Epidermal melanocyte (primary cell): ENCODE measurements around the gene WDTC1.

Experiments used
- DNase-seq: peaks from one replicate; pipeline ENCODE4 v3.0.0; 2011; ENCODE audit warnings: low spot score; ENCODE audit not compliant: insufficient read length

Gene WDTC1

DNA sequence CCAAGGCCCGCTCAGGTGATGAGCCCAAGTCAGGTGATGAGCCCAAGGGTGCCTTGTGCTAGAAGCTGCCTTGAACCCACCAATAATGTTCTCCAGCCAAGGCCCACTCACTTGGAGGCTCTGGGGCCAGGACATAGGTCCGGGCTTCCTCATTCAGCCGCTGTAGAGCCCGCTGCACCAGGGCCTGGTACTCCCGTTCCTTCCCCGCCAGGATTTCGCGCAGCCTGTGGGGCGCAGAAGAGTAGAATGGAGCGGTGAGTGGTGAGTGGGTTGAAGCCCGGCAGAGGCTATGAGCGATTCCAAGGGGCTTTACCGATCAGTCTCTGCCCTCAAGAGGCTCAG lies 121.8 kb downstream of the WDTC1 start:
- DNase-seq: no peak

DNA sequence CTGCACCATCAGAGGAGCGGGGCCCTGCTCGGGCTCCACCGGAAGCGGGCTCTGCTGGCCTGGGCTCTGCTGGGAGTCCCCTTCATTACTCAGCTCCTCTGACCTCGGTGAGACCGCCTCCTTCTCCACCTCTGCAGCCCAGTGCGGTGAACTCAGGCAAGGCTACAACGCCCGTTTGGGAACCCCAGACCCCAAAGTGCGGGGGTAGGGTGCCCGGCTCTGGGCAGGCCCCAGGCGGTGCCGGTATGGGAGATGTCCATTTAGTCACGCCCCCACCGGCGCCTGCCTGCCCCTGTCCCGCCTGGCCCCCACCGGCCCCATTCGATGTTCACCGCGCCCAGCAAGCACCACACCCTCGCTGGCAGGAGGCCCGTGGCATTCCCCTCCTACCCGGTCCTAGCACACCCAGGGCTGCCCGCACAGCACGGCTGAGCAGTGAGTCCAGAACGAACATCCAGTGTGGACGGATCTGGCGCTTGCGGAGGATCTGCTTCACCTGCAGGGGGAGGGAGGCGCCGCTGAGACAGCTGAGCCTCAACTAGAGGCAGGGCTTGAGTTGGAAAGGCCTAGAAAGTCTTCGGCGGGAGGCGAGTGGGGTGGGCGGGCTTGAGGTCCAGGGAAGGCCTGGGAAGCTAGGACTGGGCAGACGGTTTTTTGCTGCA lies 122.3 kb downstream of the WDTC1 start:
- no peak for DNase-seq

DNA sequence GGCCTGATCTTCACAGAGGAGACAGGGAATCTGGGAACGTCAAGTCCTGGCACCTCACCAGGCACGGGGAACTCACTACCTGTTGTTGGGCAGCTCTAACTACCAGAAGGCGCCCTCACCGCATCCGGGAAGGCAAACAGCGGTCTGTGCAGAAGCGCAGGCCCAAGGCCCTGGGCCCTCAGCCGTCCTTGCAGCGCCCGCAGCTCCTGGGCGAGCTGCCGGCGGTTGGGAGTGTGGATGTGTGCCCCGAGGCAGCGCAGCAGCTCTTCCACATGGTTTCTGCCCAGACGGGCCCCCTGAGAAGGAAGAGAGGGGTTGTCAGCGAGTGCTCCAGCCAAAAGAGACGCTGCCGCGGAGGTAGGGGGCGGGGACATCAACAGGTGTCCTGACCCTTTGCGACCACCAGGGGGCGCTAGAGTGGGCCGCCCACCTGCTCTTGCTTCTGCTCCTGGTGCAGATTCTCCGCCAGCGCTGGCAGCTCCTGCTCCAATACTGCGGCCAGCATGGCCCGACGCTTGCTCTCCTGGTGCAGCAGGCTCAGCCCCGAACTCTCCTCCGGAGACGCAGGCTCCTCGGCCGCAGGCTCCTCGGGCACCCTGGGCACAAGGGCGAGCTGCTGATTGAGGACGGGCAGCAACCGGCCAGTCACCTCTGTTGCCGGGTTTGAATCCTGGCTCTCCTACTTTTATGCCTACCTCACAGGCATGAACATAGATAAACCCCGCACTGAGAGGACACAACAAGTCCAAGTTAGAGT lies 123.0 kb downstream of the WDTC1 start:
- DNase-seq: peak; percentile 86
